ENCODE measurements around the gene NLGN2.

DNA sequence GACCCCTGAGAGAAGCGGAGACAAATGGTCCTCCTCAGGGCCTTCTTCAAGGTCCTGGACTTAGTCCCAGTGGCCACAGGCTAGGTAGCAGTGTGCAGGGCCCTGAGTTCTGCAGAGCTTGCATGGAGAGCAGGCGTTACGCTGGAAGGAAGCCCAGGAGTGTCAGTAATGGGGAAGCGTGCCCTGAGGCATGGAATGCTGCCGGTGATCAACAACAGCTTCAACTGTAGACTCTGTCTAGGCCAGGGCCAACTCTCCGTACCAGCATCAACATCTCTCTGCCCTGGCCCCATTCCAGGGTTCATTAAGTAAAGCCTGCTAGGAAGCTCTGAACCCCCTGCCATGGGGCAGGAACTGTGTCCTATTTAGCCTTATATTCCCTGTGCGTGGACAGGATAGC lies 27.3 kb upstream of the NLGN2 start:
- TF ChIP-seq, protein P1, sequence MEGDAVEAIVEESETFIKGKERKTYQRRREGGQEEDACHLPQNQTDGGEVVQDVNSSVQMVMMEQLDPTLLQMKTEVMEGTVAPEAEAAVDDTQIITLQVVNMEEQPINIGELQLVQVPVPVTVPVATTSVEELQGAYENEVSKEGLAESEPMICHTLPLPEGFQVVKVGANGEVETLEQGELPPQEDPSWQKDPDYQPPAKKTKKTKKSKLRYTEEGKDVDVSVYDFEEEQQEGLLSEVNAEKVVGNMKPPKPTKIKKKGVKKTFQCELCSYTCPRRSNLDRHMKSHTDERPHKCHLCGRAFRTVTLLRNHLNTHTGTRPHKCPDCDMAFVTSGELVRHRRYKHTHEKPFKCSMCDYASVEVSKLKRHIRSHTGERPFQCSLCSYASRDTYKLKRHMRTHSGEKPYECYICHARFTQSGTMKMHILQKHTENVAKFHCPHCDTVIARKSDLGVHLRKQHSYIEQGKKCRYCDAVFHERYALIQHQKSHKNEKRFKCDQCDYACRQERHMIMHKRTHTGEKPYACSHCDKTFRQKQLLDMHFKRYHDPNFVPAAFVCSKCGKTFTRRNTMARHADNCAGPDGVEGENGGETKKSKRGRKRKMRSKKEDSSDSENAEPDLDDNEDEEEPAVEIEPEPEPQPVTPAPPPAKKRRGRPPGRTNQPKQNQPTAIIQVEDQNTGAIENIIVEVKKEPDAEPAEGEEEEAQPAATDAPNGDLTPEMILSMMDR (conservative IDR thresholded peaks at IDR 0.05; ENCODE audit: low read length): no peak
- no peak for TF ChIP-seq EZH2phosphoT487 (IDR thresholded peaks at IDR 0.05; ENCODE audit: borderline replicate concordance, low read depth, low read length)

Measured in OCI-LY7 (cell line).